Nephron (organoid): ENCODE measurements around the gene VRK1.

ENCODE experiments used
- H3K27ac Mint-ChIP-seq, 3 experiments: 2 replicates each; pipeline ENCODE4 v1.8.0; 2020; ENCODE audit warnings: mixed read lengths in 3 of 3, mild to moderate bottlenecking in 2 of 3, moderate library complexity in 1 of 3
- H3K27me3 Mint-ChIP-seq: 2 replicates; pipeline ENCODE4 v1.8.0; 2021; ENCODE audit warnings: low read depth, mild to moderate bottlenecking, moderate library complexity, mixed read lengths
- H3K36me3 Mint-ChIP-seq: 2 replicates; pipeline ENCODE4 v1.8.0; 2020; ENCODE audit warnings: low read depth, mixed read lengths
- H3K4me1 Mint-ChIP-seq: 2 replicates; pipeline ENCODE4 v1.8.0; 2020; ENCODE audit warnings: mixed read lengths
- H3K4me3 Mint-ChIP-seq, 3 experiments: 2 replicates each; pipeline ENCODE4 v1.8.0; 2020; ENCODE audit warnings: mild to moderate bottlenecking in 3 of 3, mixed read lengths in 3 of 3, moderate library complexity in 2 of 3
- H3K9me3 Mint-ChIP-seq: 2 replicates; pipeline ENCODE4 v1.8.0; 2020; ENCODE audit warnings: mixed read lengths
- CTCF ChIP-seq, 3 experiments: fragments of 200-600 bp; sonication (generic); IDR thresholded peaks; one replicate each; pipeline ENCODE4 v1.5.0; 2021; ENCODE audit warnings: antibody characterized with exemption in 3 of 3; ENCODE audit not compliant: unreplicated experiment in 3 of 3

VRK1 gene

GRCh38 chr14:96925422-96925821, 128.2 kb downstream of the VRK1 start:
- Mint-ChIP-seq H3K36me3 (peaks cover 5% of the 10 kb centered on the region), H3K4me1 (no peaks in the 10 kb centered on the region), H3K27me3 (peaks cover 3% of the 10 kb centered on the region), H3K27ac (no peak overlapping the region), H3K4me3 (no peak overlapping the region), H3K9me3 (peaks cover 14% of the 10 kb centered on the region)
- TF ChIP-seq CTCF (IDR thresholded peaks at IDR 0.05; ENCODE audit: unreplicated experiment in 3 of 3) = no peak

DNA sequence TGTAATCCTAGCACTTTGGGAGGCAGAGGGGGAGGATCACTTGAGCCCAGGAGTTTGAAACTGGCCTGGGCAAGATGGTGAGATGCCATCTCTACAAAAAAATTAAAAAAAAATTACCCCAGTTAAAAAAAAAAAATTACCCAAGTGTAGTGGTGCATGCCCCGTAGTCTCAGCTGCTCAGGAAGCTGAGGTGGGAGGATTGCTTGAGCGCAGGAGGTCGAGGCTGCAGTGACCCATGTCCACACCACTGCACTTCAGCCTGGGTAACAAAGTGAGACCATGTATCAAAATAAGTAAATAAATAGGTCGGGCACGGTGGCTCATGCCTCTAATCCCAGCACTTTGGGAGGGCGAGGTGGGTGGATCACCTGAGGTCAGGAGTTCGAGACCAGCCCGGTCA, 128.8 kb downstream of the VRK1 start:
- Mint-ChIP-seq H3K36me3 (no peaks in the 10 kb centered on the region), H3K4me3 (no peak overlapping the region), H3K27ac (no peak overlapping the region), H3K4me1 (no peaks in the 10 kb centered on the region), H3K9me3 (peaks cover 9% of the 10 kb centered on the region), H3K27me3 (peaks cover 3% of the 10 kb centered on the region)
- no peak for TF ChIP-seq CTCF (IDR thresholded peaks at IDR 0.05; ENCODE audit: unreplicated experiment in 3 of 3)

DNA sequence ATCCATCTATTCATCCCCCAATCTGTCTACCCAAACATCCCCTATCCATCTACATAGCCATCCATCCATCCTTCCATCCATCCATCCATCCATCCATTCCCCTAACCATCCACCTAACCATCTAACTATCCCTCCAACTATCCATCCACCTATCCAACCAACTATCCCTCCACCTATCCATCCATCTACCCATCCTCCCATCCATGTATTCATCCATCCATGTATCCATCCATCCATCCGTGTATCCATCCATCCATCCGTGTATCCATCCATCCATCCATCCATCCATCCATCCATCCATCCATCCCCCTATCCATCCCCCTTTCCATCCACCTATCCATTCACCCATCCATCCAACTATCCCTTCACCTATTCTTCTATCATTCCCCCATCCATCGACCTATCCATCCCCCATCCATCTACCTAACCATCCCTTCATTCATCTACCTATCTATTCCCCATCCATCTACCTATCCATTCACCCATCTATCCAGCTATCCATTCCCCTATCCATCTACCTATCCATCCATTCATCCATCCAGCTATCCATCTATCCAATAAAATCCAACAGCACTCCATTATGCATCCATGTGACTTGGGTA, 131.7 kb downstream of the VRK1 start:
- H3K9me3 Mint-ChIP-seq = no peaks in the 10 kb centered on the region
- no peaks in the 10 kb centered on the region for H3K36me3 Mint-ChIP-seq
- TF ChIP-seq CTCF (IDR thresholded peaks at IDR 0.05; ENCODE audit: unreplicated experiment in 3 of 3) = no peak
- H3K4me3 Mint-ChIP-seq = no peak overlapping the region
- H3K4me1 Mint-ChIP-seq = no peaks in the 10 kb centered on the region
- no peak overlapping the region for H3K27ac Mint-ChIP-seq
- peaks cover 3% of the 10 kb centered on the region for H3K27me3 Mint-ChIP-seq

DNA sequence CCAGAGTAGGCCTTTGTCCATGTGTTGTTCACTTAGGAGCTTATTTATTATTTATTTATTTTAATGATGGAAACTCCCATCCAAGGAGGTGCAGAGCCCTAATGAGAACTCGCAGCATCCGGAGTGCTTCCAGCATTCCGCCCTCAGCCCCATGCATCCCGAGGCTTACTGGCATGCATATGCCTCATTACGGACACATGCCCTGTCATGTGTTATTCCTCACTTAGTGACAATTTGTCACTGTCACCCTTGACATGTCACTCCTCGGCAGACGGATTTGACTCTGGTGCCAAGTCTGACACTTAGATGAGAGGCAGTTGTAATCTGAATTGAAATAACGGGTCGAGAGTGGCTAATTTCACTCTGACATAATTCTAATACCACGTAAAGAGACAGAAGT, 132.8 kb downstream of the VRK1 start:
- H3K4me3 Mint-ChIP-seq = no peak overlapping the region
- H3K27me3 Mint-ChIP-seq = peaks cover 3% of the 10 kb centered on the region
- H3K9me3 Mint-ChIP-seq = no peaks in the 10 kb centered on the region
- TF ChIP-seq CTCF (IDR thresholded peaks at IDR 0.05; ENCODE audit: unreplicated experiment in 3 of 3) = no peak
- H3K27ac Mint-ChIP-seq = no peak overlapping the region
- H3K36me3 Mint-ChIP-seq = no peaks in the 10 kb centered on the region
- H3K4me1 Mint-ChIP-seq = no peaks in the 10 kb centered on the region

DNA sequence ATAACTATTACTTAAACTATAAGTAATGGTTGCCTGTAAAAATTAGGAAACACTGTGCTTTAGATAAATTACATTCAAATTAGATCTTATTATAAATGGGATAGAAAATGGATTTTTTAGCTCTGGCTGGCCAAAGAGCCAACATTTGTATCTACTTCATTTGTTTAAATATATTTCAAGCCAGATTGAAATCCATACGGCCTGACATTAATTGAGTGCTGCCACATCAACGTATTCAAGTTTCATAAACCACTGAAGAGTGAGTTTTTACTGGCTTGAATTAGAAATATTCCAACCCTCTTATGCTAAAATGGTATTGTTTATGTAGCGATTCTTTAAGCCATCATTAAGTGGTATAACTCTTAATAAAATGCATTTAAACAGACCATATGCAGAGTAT, 133.3 kb downstream of the VRK1 start:
- H3K27me3 Mint-ChIP-seq = peaks cover 3% of the 10 kb centered on the region
- no peaks in the 10 kb centered on the region for H3K9me3 Mint-ChIP-seq
- no peak overlapping the region for H3K4me3 Mint-ChIP-seq
- H3K4me1 Mint-ChIP-seq = no peaks in the 10 kb centered on the region
- no peak for TF ChIP-seq CTCF (IDR thresholded peaks at IDR 0.05; ENCODE audit: unreplicated experiment in 3 of 3)
- no peaks in the 10 kb centered on the region for H3K36me3 Mint-ChIP-seq
- H3K27ac Mint-ChIP-seq = no peak overlapping the region
